HepG2 (cell line): ENCODE measurements around the gene SCGB2B2. TPM values are rescaled to one million over a fixed set of nuclear protein-coding genes. Genes with fewer than 3 reads are reported as not detected.

Experiments used
- CCDC6 ChIP-seq: sonication (generic); formaldehyde crosslinking; IDR thresholded peaks from 2 replicates; pipeline ENCODE4 v1.8.1; 2022; ENCODE audit warnings: mild to moderate bottlenecking, missing genetic modification reagents, moderate library complexity
- CREM ChIP-seq, 2 experiments: sonication (generic) in 1 of 2; formaldehyde crosslinking in 1 of 2; IDR thresholded peaks; 2 replicates each; pipeline versions ENCODE4 v1.4.0 to v1.6.1; 2016 to 2020; ENCODE audit warnings: antibody characterized with exemption in 1 of 2, mild to moderate bottlenecking in 1 of 2, missing genetic modification reagents in 1 of 2
- FLYWCH1 ChIP-seq: sonication (generic); formaldehyde crosslinking; IDR thresholded peaks from 2 replicates; pipeline ENCODE4 v1.8.1; 2023; ENCODE audit warnings: mild to moderate bottlenecking, missing genetic modification reagents
- HIC2 ChIP-seq: sonication (generic); formaldehyde crosslinking; IDR thresholded peaks from 2 replicates; pipeline ENCODE4 v1.9.0; 2022; ENCODE audit warnings: low read depth, missing genetic modification reagents
- PPARG ChIP-seq: conservative IDR thresholded peaks from 2 replicates; pipeline ENCODE4 v1.6.1; 2016; ENCODE audit warnings: missing biosample characterization, missing genetic modification reagents
- RBM22 ChIP-seq: fragments of 200-400 bp; formaldehyde crosslinking; optimal IDR thresholded peaks from 2 replicates; pipeline ENCODE3; 2017; ENCODE audit warnings: mild to moderate bottlenecking, low read length, moderate library complexity
- REPIN1 ChIP-seq: sonication (generic); formaldehyde crosslinking; IDR thresholded peaks from 2 replicates; pipeline ENCODE4 v1.8.0; 2022; ENCODE audit warnings: missing genetic modification reagents, low read depth, mild to moderate bottlenecking, borderline replicate concordance
- SIN3A ChIP-seq: IDR thresholded peaks from 2 replicates; pipeline ENCODE4 v1.6.1; 2011; ENCODE audit warnings: low read depth, mild to moderate bottlenecking, control low read depth, low read length, borderline replicate concordance
- ZBTB7A ChIP-seq: sonication (generic); formaldehyde crosslinking; IDR thresholded peaks from 2 replicates; pipeline ENCODE4 v1.8.0; 2022; ENCODE audit warnings: mild to moderate bottlenecking, missing genetic modification reagents
- ZNF225 ChIP-seq: sonication (generic); formaldehyde crosslinking; IDR thresholded peaks from 2 replicates; pipeline ENCODE4 v1.4.0; 2020; ENCODE audit warnings: mild to moderate bottlenecking, missing genetic modification reagents
- ZNF776 ChIP-seq: sonication (generic); formaldehyde crosslinking; IDR thresholded peaks from 2 replicates; pipeline ENCODE4 v1.4.0; 2020; ENCODE audit warnings: mild to moderate bottlenecking, missing genetic modification reagents
- ZNF788 ChIP-seq: sonication (generic); formaldehyde crosslinking; IDR thresholded peaks from 2 replicates; pipeline ENCODE4 v1.5.0; 2020; ENCODE audit warnings: mild to moderate bottlenecking, missing genetic modification reagents, borderline replicate concordance
- polyA plus RNA-seq, 8 experiments: library from polyadenylated mRNA; depleted of rRNA in 3 of 8; stranded (reverse) in 7 of 8; unstranded in 1 of 8; fragments of >200 nt; fragmentation: Illumina TruSeq in 4 of 8; extraction: Trizol in 4 of 8; gene quantifications; 2 replicates each; pipeline versions ENCODE4 v1.2.1 to v1.2.3, GENCODE V29; 2011 to 2016; ENCODE audit warnings: low read depth in 4 of 8, missing spikeins in 1 of 8, mixed read lengths in 1 of 8; ENCODE audit not compliant: insufficient read depth in 1 of 8
- total RNA-seq, 5 experiments: library from RNA; depleted of rRNA; stranded (reverse); fragments of >200 nt; fragmentation: Illumina TruSeq; extraction: Trizol; gene quantifications; 2 replicates each; pipeline ENCODE4 v1.2.3, GENCODE V29; 2016; ENCODE audit warnings: low read depth in 1 of 5
- TF ChIP-seq, protein P1 (sequence below): sonication (generic); formaldehyde crosslinking; IDR thresholded peaks from 2 replicates; pipeline ENCODE4 v1.5.0; 2020; ENCODE audit warnings: mild to moderate bottlenecking, missing genetic modification reagents, borderline replicate concordance
- TF ChIP-seq, protein P2 (sequence below): sonication (generic); formaldehyde crosslinking; IDR thresholded peaks from 2 replicates; pipeline ENCODE4 v1.5.0; 2020; ENCODE audit warnings: missing genetic modification reagents
- TF ChIP-seq, protein P3 (sequence below): sonication (generic); formaldehyde crosslinking; IDR thresholded peaks from 2 replicates; pipeline ENCODE4 v1.8.0; 2022; ENCODE audit warnings: mild to moderate bottlenecking, missing genetic modification reagents, moderate library complexity
- TF ChIP-seq, protein P4 (sequence below): IDR thresholded peaks from 2 replicates; pipeline ENCODE4 v1.6.1; 2012; ENCODE audit warnings: low read depth, low read length, improper control_type of control experiment

The SCGB2B2 gene
- total and polyA plus RNA-seq, 2 of the 13 experiments (the other 11 are each of a cell fraction or from before 2014, with no cell fraction given) = 0.03 TPM; not detected in 1

- TF ChIP-seq, protein P1, sequence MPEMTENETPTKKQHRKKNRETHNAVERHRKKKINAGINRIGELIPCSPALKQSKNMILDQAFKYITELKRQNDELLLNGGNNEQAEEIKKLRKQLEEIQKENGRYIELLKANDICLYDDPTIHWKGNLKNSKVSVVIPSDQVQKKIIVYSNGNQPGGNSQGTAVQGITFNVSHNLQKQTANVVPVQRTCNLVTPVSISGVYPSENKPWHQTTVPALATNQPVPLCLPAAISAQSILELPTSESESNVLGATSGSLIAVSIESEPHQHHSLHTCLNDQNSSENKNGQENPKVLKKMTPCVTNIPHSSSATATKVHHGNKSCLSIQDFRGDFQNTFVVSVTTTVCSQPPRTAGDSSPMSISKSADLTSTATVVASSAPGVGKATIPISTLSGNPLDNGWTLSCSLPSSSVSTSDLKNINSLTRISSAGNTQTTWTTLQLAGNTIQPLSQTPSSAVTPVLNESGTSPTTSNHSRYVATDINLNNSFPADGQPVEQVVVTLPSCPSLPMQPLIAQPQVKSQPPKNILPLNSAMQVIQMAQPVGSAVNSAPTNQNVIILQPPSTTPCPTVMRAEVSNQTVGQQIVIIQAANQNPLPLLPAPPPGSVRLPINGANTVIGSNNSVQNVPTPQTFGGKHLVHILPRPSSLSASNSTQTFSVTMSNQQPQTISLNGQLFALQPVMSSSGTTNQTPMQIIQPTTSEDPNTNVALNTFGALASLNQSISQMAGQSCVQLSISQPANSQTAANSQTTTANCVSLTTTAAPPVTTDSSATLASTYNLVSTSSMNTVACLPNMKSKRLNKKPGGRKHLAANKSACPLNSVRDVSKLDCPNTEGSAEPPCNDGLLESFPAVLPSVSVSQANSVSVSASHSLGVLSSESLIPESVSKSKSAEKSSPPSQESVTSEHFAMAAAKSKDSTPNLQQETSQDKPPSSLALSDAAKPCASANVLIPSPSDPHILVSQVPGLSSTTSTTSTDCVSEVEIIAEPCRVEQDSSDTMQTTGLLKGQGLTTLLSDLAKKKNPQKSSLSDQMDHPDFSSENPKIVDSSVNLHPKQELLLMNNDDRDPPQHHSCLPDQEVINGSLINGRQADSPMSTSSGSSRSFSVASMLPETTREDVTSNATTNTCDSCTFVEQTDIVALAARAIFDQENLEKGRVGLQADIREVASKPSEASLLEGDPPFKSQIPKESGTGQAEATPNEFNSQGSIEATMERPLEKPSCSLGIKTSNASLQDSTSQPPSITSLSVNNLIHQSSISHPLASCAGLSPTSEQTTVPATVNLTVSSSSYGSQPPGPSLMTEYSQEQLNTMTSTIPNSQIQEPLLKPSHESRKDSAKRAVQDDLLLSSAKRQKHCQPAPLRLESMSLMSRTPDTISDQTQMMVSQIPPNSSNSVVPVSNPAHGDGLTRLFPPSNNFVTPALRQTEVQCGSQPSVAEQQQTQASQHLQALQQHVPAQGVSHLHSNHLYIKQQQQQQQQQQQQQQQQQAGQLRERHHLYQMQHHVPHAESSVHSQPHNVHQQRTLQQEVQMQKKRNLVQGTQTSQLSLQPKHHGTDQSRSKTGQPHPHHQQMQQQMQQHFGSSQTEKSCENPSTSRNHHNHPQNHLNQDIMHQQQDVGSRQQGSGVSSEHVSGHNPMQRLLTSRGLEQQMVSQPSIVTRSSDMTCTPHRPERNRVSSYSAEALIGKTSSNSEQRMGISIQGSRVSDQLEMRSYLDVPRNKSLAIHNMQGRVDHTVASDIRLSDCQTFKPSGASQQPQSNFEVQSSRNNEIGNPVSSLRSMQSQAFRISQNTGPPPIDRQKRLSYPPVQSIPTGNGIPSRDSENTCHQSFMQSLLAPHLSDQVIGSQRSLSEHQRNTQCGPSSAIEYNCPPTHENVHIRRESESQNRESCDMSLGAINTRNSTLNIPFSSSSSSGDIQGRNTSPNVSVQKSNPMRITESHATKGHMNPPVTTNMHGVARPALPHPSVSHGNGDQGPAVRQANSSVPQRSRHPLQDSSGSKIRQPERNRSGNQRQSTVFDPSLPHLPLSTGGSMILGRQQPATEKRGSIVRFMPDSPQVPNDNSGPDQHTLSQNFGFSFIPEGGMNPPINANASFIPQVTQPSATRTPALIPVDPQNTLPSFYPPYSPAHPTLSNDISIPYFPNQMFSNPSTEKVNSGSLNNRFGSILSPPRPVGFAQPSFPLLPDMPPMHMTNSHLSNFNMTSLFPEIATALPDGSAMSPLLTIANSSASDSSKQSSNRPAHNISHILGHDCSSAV = no peak
- no peak for TF ChIP-seq FLYWCH1
- no peak for TF ChIP-seq ZBTB7A (CRISPR knock-in tag)
- TF ChIP-seq, protein P2, sequence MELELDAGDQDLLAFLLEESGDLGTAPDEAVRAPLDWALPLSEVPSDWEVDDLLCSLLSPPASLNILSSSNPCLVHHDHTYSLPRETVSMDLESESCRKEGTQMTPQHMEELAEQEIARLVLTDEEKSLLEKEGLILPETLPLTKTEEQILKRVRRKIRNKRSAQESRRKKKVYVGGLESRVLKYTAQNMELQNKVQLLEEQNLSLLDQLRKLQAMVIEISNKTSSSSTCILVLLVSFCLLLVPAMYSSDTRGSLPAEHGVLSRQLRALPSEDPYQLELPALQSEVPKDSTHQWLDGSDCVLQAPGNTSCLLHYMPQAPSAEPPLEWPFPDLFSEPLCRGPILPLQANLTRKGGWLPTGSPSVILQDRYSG = no peak
- TF ChIP-seq PPARG (CRISPR knock-in tag) = peak; percentile 35; the same call in 1 of the 2 replicates
- no peak for TF ChIP-seq HIC2 (CRISPR knock-in tag)
- TF ChIP-seq CREM (IDR thresholded peaks at IDR 0.05) = peak; percentile 63; the same call in 1 of the 2 replicates
- TF ChIP-seq CREM (CRISPR knock-in tag; IDR thresholded peaks at IDR 0.05) = no peak
- TF ChIP-seq RBM22 = no peak
- no peak for TF ChIP-seq ZNF225 (CRISPR knock-in tag)
- TF ChIP-seq ZNF776 = no peak
- no peak for TF ChIP-seq CCDC6 (CRISPR knock-in tag)
- TF ChIP-seq, protein P3, sequence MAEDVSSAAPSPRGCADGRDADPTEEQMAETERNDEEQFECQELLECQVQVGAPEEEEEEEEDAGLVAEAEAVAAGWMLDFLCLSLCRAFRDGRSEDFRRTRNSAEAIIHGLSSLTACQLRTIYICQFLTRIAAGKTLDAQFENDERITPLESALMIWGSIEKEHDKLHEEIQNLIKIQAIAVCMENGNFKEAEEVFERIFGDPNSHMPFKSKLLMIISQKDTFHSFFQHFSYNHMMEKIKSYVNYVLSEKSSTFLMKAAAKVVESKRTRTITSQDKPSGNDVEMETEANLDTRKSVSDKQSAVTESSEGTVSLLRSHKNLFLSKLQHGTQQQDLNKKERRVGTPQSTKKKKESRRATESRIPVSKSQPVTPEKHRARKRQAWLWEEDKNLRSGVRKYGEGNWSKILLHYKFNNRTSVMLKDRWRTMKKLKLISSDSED = no peak
- TF ChIP-seq SIN3A = no peak
- TF ChIP-seq, protein P4, sequence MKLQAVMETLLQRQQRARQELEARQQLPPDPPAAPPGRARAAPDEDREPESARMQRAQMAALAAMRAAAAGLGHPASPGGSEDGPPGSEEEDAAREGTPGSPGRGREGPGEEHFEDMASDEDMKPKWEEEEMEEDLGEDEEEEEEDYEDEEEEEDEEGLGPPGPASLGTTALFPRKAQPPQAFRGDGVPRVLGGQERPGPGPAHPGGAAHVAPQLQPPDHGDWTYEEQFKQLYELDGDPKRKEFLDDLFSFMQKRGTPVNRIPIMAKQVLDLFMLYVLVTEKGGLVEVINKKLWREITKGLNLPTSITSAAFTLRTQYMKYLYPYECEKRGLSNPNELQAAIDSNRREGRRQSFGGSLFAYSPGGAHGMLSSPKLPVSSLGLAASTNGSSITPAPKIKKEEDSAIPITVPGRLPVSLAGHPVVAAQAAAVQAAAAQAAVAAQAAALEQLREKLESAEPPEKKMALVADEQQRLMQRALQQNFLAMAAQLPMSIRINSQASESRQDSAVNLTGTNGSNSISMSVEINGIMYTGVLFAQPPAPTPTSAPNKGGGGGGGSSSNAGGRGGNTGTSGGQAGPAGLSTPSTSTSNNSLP = peak; percentile 80
- no peak for TF ChIP-seq REPIN1 (CRISPR knock-in tag)
- no peak for TF ChIP-seq ZNF788
Observed at GRCh38 chr19:34673590-34673989, 3.4 kb downstream of the SCGB2B2 start (continued).
